Posterior vena cava (tissue), 2 donors: Measurements from ENCODE around the gene PRIMPOL. TPM values are rescaled to one million over a fixed set of nuclear protein-coding genes. Genes with fewer than 3 reads are reported as not detected.
"Not testable (repeated sequence)": the region's sequence is repeated elsewhere in the genome, so short reads cannot be mapped to it uniquely, and the experiment has no call there.

Source experiments
- DNase-seq: peaks from one replicate; pipeline ENCODE4 v3.0.0-alpha.2; 2020; ENCODE audit warnings: low spot score
- intact Hi-C, 2 donors: fragments of 100-400 bp; cut with DNase I; formaldehyde crosslinking; loops; one replicate each; pipeline versions ENCODE4 v1.14.1 to v1.14.2; 2022 to 2023
- long read RNA-seq, 2 donors: library from polyadenylated mRNA; unstranded; transcript quantifications; one replicate each; pipeline ENCODE4 v2.0.0, GENCODE V29; 2020 to 2021
- total RNA-seq, 2 donors: library from RNA; stranded (reverse); fragmentation: NEBNext Ultra II Directional; extraction: Animal tissue kit (Norgen Biotek cat#: 25700); gene quantifications; one replicate each; pipeline ENCODE4 v1.2.1, GENCODE V29; 2021
- donor health status: DM: yes; HTN: yes; CAD: no.
- donor health status: DM: yes; HTN: yes; CAD: no.

The PRIMPOL gene, protein sequence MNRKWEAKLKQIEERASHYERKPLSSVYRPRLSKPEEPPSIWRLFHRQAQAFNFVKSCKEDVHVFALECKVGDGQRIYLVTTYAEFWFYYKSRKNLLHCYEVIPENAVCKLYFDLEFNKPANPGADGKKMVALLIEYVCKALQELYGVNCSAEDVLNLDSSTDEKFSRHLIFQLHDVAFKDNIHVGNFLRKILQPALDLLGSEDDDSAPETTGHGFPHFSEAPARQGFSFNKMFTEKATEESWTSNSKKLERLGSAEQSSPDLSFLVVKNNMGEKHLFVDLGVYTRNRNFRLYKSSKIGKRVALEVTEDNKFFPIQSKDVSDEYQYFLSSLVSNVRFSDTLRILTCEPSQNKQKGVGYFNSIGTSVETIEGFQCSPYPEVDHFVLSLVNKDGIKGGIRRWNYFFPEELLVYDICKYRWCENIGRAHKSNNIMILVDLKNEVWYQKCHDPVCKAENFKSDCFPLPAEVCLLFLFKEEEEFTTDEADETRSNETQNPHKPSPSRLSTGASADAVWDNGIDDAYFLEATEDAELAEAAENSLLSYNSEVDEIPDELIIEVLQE
- 10 to 100 TPM; 18.1 to 18.8 TPM for total RNA-seq
- long read RNA-seq, donor 1, partial matches to known transcripts = 0 of 5 reads
- long read RNA-seq, donor 1, other reads (novel, unspliced or antisense) = 3 of 5 reads
- long read RNA-seq, donor 2, transcript PRIMPOL-201 (14 exons, 2,289 nt) = major isoform, 13 of 22 reads
- long read RNA-seq, donor 2, partial matches to known transcripts = 1 of 22 reads
- long read RNA-seq, donor 2, other reads (novel, unspliced or antisense) = 4 of 22 reads

DNA sequence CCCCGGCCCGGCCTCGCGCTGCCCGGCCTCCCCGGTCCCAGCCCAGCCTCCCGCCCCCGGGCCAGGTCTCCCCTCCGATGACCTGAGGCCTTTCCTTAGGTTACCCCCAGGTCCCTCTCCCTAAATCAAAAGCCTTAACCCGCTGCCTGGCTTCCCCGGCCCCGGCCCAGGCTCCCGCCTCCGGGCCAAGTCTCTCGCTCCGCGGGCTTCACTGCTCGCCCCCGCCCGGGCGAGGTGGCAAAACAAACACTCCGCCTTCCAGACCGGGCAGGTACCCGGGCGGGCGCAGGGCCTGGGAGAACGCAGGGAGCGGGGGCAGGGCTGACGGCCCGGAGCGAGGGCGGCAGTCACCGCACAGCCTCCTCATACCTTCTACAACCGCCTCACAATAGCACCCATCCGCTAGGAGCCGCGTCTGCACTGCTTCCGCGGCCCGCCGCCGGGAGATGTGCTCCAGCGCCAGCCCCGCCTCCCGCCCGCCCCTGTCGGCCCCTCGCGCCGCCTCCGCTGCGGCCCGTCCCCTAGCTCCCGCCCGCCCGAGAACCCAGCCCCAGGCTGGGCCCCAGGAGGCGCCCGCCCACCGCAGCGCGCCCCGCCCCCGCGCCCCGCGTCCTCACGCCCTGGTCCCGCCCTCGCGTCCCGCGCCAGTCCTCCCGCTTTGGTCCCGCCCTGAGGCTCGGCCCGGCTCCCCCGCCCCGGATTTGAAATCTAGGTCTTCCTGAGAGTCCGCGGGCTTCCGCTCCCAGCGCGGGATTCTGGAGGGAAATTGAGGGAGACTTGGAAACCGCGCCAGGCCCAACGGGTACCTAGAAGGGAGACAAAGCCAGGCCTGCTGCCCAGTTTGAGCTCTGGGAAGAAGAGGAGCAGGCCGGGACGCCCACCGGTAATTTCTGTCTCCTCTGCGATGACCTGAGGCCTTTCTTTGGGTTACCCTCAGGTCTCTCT is at the start of gene PRIMPOL, which contains the start of gene CASP3:
Gene PRIMPOL (plus strand): TSS at position 713 of the 945 bp plus-strand sequence. CDS start 7,403 bp downstream, outside the sequence.
Gene CASP3 (minus strand): TSS at position 422 of the 945 bp plus-strand sequence. CDS start 10,994 bp downstream, outside the sequence.
- peak; percentile 99 for DNase-seq
- intact Hi-C loops = loop anchor here in 1 of 2 donors (10.0 kb wide), 1 partner anchor 176 kb away; the partner anchor contains the start of gene ACSL1

DNA sequence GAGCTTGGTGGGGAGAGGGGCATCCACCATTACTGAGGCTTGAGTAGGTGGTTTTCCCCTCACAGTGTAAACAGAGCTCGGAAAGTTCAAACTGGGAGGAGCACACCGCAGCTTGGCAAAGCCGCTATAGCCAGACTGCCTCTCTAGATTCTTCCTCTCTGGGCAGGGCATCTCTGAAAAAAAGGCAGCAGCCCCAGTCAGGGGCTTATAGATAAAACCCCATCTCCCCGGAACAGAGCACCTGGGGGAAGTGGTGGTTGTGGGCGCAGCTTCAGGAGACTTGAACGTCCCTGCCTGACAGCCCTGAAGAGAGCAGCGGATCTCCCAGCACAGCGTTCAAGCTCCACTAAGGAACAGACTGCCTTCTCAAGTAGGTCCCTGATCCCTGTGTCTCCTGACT is 48.6 kb upstream of the PRIMPOL start:
- intact Hi-C loops, DNase-seq: not testable (repeated sequence)

DNA sequence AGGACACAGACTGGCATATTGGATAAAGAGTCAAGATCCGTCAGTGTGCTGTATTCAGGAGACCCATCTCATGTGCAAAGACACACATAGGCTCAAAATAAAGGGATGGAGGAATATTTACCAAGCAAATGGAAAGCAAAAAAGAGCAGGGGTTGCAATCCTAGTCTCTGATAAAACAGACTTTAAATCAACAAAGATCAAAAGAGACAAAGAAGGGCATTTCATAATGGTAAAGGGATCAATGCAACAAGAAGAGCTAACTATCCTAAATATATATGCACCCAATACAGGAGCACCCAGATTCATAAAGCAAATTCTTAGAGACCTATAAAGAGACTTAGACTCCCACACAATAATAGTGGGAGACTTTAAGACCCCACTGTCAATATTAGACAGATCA is 46.7 kb upstream of the PRIMPOL start:
- intact Hi-C loops, DNase-seq: not testable (repeated sequence)

DNA sequence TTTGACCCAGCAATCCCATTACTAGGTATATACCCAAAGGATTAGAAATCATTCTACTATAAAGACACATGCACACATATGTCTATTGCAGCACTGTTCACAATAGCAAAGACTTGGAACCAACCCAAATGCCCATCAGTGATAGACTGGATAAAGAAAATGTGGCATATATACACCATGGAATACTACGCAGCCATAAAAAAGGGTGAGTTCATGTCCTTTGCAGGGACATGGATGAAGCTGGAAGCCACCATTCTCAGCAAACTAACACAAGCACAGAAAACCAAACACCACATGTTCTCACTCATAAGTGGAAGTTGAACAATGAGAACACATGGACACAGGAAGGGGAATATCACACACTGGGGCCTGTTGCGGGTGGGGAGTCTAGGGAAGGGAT is 42.1 kb upstream of the PRIMPOL start:
- intact Hi-C loops, DNase-seq: not testable (repeated sequence)

GRCh38 chr4:184612074-184612473 is 37.5 kb upstream of the PRIMPOL start:
- intact Hi-C loops = no loop called here
- DNase-seq = no peak

- intact Hi-C loops = no loop called here
- no peak for DNase-seq
Measured at GRCh38 chr4:184613405-184613804, 36.1 kb upstream of the PRIMPOL start.

GRCh38 chr4:184614509-184614908 is 35.0 kb upstream of the PRIMPOL start:
- DNase-seq = no peak
- intact Hi-C loops = no loop called here

DNA sequence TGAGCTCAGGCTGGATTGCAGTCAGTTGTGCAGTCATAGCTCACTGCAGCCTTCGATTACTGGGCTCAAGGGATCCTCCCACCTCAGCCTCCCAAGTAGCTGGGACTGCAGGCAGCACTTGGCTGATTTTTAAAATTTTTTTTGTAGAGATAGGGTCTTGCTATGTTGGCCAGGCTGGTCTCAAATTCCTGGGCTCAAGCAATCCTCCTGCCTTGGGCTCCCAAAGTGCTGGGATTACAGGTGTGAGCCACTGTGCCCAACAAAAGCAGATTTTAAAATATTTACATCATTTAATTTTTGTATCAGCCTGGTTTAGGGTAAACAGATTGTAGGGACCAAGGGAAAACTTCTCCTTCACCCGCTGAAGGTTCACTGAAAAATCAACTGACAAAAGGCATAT is 33.4 kb upstream of the PRIMPOL start:
- DNase-seq, intact Hi-C loops: not testable (repeated sequence)

DNA sequence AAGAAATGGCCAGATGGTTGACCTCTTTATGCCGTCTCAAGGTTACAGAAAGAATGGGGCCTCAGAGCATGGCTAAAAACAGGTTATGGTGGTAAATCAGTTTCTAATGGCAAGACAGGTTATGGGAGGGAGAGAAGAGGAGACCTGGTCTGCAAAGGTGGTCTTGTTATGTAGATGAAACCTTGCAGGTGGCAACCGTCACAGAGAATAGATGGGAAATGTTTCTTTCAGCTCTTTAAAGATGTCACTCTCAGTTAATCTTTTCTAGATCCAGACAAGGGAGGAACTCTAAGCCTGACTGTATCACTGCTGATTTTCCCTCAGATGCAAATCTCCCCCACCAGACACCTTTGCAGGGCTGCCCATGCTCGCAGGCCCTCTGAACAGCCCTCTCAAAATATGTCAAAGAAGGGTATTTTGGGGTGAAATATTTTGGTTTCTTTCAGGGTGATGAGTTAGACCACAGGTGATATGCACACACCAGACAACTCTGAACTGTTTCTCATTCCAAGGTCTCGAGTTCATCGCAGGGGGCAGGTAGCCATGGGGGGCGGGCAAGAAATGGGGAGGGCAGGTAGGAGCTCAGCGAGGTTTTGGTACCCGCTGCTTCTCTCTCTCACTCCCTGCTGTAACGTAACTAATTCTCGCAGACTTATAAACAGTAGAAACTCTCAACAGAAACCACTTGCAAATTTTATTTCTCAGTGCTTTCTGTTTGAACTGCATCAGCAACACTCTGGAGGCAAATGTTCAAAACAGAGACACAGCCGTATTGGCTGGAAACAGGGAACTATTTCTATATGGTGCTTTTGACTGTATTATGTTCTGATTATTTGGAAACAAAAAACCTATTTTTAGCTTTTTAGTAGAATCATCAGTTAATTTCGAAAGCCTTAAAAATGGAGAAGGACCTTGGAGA is 32.6 kb upstream of the PRIMPOL start:
- intact Hi-C loops = no loop called here

DNA sequence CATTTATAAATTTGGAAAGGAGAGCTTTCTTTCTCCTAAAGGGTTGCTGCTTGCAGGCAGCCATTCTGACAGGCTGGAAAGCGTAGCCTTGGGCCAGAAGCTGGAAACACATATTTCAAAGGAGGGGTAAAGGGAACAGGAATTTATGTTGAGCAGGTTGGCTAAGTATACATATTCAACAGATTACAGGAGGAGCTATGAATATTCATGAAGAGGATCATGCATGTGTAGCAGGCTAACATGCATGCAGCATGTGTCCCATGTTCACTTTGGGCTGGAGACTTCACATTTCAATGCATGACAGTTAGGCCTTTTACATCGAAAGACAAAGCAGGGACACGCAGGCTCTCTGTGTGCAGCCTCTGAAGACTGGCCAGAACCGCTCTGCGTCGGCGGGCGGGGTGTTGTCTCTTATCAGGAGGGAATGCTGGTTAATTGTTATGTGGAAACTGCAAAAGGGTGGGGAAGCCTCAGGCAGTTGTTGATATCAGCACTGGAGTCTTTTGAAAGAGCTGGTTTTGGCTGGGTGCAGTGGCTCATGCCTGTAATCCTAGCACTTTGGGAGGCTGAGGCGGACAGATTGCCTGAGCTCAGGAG is 31.8 kb upstream of the PRIMPOL start:
- peak; percentile 83 for DNase-seq
- intact Hi-C loops = no loop called here

More for the DNA sequence above, 32.6 kb upstream of the PRIMPOL start:
- no peak for DNase-seq

- no peak for DNase-seq
- intact Hi-C loops = no loop called here
Measured at GRCh38 chr4:184620212-184620867, 29.2 kb upstream of the PRIMPOL start.

DNA sequence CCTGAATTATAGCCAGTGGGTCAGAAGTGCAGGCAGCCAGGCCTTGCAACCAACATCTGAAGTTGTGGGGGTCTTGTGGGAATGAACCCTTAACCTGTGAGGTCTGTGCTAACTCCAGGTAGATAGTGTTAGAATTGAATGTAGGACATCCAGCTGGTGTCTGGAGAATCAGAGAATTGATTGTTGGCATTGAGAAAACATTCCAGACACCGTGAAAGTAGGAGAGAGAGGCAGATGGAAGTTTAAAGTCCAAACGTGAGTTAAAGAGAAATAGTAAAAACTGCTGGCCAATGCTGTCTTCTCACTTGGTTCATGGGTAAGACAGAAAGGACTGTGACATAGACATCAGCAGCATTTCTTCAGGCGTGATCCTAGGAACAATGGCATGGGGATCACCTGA is 28.0 kb upstream of the PRIMPOL start:
- no peak for DNase-seq
- intact Hi-C loops = no loop called here

DNA sequence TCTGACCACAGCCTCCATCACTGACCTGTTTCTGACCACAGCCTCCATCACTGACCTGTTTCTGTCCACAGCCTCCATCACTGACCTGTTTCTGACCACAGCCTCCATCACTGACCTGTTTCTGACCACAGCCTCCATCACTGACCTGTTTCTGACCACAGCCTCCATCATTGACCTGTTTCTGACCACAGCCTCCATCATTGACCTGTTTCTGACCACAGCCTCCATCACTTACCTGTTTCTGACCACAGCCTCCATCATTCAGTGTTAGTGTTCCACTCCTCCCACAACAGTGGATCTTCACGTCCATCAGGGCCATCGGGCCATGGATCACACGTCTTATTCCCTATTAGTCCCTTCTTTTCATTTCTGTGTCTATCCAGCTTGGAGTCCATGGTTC is 25.0 kb upstream of the PRIMPOL start:
- intact Hi-C loops = not testable (repeated sequence)

DNA sequence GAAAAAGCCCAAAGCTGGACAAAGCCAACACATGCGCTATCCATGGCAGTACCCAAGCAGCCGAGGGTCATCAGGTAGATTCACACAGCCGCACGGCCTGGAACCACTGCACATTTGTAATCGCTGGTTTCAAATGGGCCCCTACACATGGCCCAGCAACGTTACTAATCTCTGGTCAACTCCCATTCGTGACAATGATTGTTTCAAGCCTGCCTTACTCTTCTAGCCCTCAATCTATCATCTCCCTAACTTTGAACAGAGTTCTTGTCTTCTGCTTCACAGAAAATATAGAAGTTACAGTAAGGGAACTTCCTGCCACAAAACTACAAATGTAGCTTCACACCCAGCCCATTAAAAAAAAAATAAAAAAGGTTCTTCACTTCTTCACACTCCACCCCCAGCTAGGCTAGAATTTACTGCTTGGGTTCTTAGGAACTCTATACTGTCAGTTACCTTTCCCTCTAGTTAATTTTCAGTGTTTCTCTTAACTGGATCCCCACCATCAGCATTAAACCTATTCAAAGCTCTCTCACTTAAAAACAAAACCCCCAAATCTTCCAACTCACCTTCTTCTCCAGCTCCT is 24.5 kb upstream of the PRIMPOL start:
- no peak for DNase-seq
- intact Hi-C loops = no loop called here

More for the DNA sequence above, 25.0 kb upstream of the PRIMPOL start:
- not testable (repeated sequence) for DNase-seq

- intact Hi-C loops, DNase-seq: not testable (repeated sequence)
Measured at GRCh38 chr4:184625783-184626596, 23.5 kb upstream of the PRIMPOL start.

GRCh38 chr4:184628103-184628502 is 21.4 kb upstream of the PRIMPOL start:
- no peak for DNase-seq
- intact Hi-C loops = no loop called here
